H1 (cell line): ENCODE data around the gene PIANP. TPM values are rescaled to one million over a fixed set of nuclear protein-coding genes. Genes with fewer than 3 reads are reported as not detected.

ENCODE experiments used
- CHD1 ChIP-seq: IDR thresholded peaks from 2 replicates; pipeline ENCODE4 v1.6.1; 2012; ENCODE audit warnings: low read depth, low read length, improper control_type of control experiment
- GTF2F1 ChIP-seq: IDR thresholded peaks from 2 replicates; pipeline ENCODE4 v1.6.1; 2012; ENCODE audit warnings: low read depth, low read length, improper control_type of control experiment, borderline replicate concordance
- JUN ChIP-seq: IDR thresholded peaks from 2 replicates; pipeline ENCODE4 v1.6.1; 2011; ENCODE audit warnings: low read depth, mild to moderate bottlenecking, improper control_type of control experiment, low read length
- polyA plus RNA-seq, 7 experiments: library from polyadenylated mRNA; depleted of rRNA in 3 of 7; stranded (reverse) in 5 of 7; unstranded in 2 of 7; fragments of >200 nt in 5 of 7; fragments of 200-250 nt in 2 of 7; gene quantifications; 1 replicate in 5 of 7; 2 replicates in 1 of 7; 4 replicates in 1 of 7; pipeline versions ENCODE4 v1.2.1 to v1.2.3, GENCODE V29; 2011 to 2013; ENCODE audit warnings: missing spikeins in 2 of 7, mixed read lengths in 2 of 7
- total RNA-seq: library from RNA; stranded (reverse); fragmentation: NEBNext Ultra II Directional; extraction: Animal tissue kit (Norgen Biotek cat#: 25700); gene quantifications from 2 replicates; pipeline ENCODE4 v1.2.1, GENCODE V29; 2021

Gene PIANP
- total and polyA plus RNA-seq, 2 of the 8 experiments (the other 6 are each of a cell fraction or from before 2014, with no cell fraction given) = 6.3 to 9.8 TPM

- TF ChIP-seq CHD1 (no peak), JUN (no peak), GTF2F1 (no peak)
Measured at GRCh38 chr12:6747216-6747615, 46.6 kb upstream of the PIANP start (continued).
